ENCODE measurements around the gene CDC37.

Gene CDC37

DNA sequence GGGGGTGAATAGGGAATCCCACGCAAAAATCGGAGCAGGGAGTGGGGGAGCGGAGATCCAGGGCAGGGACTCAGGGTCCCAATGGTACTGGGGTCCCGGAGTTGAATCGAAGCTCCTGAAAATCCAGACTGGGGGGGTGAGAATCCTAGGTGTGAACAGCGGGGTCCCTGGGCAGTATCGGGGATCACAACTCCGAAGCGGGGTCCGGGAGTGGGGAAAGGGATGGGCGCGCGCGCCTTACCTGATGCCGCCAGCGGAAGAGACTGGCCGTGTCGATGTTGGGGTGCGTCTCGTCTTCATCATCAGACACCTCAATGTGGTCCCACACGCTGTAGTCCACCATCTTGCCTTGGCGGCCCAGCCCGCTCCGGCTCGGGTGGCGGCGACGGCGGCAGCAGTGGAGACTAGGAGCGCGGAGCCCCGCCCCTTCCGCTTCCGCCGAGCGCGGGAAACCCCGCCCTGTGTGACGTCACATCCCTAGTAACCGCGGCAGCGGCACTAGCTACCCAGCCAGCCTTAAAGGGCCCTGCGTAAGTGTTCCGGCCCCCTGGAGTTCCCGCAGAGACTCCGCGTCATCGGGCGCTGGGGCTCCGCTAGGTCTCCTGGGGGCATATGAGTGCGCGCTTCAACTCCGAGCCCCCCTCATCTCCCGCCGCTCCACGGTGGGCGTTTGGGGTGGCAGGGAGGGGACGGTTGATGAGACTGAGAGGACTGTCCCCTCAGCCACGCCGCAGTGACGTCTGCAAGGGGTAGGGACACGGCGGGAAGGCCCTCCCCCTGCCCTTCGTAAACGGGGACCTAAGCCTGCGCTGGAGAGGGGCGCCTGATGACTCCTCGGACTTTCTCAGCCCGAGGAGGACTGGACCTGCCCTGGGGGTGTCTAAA lies at the start of gene CDC37:
Gene CDC37, minus strand, starts transcription at position 406 of the 885 bp plus-strand sequence. Its CDS starts 63 bp downstream, at position 343.
- DNase-seq = peak; percentile 97

DNA sequence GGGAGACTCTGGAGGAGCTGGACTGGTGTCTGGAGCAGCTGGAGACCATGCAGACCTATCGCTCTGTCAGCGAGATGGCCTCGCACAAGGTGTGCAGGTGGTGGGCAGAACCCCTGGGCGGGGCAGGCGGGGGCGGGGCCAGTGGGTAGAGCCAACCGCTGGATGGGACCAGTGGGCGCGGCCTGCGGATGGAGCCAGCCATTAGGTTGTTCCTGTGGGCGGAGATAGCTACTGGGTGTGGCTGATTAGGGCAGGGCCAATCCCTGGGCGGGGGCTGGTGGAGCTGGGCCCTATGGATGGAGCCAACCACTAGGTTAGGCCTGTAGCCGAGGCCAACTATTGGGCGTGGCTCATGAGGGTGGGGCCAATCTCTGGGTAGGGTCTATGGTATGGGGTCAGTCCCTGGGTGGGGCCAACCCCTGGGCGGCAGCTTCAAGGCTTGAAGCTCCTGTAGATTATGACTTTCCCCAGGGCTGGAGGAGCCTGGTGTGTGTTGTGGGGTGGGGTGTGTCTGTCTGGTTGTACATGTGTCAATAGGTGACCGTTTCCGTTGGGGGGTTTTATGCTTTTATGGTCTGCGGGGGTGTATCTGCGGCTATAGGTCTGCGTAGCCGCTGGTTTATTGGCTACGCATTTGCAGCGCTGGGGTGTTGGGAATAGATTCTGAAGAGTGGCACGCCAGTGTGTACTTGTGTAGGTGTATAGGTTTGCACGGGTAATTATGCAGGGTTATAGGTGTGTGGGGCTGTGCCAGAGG lies 47.7 kb upstream of the CDC37 start:
- DNase-seq = no peak

- DNase-seq = no peak
Measured at GRCh38 chr19:10450191-10450852, 47.0 kb upstream of the CDC37 start.

GRCh38 chr19:10449037-10449436 lies 45.7 kb upstream of the CDC37 start:
- DNase-seq = no peak

DNA sequence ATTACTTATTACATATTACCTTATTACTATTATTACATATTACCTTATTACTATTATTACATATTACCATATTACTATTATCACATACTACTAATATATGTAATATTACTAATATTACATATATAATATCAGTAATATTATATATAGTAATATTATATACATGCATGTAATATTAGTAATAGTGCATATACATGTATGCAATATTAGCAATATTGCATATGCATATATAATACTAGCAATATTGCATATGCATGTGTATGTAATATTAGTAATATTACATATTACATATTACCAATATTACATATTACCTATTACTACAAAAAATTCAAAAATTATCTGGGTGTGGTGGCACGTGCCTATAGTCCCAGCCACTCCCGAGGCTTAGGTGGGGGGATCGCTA lies 39.4 kb upstream of the CDC37 start:
- no peak for DNase-seq

- DNase-seq = no peak
Measured at GRCh38 chr19:10439588-10439987, 36.2 kb upstream of the CDC37 start.

DNA sequence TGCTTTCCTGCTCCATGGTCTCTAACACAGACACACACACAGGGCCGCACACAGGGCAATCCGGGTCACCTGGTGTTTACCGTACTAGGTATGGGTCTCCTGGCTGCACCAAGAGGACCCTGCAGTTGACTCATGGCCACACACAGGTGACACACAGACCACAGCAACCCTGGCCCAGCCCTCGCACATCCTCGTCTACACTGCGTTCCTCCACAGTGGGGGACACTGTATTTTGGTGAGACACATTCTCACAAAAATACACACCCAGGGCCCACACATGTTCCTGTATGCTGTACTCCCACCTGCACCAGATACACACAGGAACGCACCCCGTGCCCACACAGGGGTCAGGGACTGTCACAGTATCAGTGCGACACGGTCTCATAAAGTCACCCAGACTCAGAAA lies 29.8 kb upstream of the CDC37 start:
- DNase-seq = no peak

DNA sequence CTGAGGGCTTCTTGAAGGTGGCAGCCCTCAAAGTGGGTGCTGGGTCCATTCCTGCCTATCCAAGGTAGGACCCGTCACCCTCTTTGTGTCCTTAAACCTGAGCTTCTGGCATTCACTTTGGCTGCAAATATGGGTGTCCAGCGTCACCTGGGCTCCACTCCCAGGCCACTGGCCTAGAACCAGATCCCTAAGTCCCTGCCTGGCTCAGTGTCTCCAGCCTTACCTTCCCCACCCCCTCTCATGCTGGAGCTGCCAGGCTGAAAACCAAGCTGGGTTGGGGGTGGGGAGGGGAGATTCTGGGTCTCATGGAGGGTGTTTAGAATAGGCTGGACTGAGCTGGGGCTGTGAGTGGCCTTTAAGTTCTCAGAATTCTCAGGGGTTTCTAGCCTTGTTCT lies 29.4 kb upstream of the CDC37 start:
- no peak for DNase-seq

DNA sequence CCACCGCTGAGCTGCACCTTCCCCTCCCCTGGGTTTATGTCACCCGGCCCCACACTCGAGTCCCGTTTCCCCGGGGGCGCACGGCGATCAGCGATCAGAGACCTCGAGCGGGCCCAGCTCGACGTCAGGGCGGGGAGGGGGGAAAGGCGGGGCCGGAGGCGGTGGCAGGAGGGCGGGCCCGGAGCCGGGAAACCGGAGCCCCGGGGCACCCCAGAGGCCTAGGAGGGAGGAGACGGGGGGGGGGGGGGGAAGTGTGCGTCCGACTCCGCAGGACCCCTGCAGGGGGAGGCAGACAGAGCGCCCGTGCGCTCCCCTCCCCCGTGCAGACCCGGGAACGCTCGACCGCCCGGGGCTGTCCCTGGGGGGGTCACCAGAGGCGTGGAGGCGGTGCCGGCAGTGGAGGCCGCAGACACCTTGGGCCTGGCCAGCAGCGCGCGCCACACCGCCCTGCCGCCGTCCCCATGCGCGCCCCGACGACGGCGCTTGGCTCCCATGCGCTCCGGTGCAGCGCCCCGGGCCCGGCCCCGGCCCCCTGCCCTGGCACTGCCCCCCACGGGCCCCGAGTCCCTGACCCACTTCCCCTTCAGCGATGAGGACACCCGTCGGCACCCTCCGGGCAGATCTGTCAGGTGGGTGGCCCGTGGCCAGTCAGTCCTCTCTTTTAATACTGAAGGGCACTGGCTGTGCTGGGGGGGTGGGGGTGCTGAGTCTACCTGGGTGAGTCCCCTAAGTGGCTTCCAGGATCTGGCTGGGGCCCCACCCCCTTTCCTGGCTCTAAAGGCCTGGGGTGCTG lies 28.8 kb upstream of the CDC37 start:
- DNase-seq = peak; percentile 81

GRCh38 chr19:10431254-10431942 lies 28.1 kb upstream of the CDC37 start:
- DNase-seq = peak; percentile 73

DNA sequence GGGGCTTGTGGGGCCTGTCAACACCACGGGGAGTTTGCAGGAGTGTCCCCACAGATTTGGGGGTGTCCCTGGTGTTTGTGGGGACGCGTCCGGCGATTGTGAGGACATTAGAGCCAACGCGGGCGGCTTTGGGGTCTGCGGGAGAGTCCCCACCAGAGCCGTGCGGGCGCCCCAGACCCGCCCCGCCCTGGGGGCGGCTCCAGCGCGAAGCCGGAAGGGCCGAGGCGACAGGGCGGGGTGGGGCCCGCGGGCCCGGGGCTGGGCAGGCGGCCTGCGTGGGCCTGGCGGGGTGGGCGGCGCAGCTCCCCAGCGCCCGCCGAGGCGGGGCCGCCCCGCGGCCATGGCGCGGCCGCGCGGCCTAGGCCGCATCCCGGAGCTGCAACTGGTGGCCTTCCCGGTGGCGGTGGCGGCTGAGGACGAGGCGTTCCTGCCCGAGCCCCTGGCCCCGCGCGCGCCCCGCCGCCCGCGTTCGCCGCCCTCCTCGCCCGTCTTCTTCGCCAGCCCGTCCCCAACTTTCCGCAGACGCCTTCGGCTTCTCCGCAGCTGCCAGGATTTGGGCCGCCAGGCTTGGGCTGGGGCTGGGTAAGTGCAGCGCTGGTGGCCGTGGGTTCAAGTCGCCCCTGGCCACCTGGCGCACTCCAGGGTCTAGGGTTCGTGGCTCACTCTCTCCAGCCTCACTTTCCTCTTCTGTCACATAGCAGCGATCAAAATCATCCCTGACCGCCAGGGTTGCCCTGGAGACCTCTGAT lies 27.3 kb upstream of the CDC37 start:
- DNase-seq = peak; percentile 40

DNA sequence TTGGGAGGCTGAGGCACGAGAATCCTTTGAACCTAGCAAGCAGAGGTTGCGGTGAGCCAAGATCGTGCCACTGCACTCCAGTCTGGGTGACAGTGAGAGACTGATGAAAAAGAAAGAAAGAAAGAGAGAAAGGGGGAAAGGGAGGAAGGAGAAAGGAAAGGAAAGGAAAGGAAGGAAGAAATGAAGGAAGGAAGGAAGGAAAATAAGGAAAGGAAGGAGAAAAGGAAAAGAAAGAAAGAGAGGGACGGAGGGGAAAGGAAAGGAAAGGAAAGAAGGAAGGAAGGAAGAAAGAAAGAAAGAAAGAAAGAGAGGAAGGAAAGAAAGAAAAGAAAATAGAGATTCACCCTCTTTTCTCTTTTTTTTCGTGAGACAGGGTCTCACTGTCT lies 25.6 kb upstream of the CDC37 start:
- DNase-seq = no peak

DNA sequence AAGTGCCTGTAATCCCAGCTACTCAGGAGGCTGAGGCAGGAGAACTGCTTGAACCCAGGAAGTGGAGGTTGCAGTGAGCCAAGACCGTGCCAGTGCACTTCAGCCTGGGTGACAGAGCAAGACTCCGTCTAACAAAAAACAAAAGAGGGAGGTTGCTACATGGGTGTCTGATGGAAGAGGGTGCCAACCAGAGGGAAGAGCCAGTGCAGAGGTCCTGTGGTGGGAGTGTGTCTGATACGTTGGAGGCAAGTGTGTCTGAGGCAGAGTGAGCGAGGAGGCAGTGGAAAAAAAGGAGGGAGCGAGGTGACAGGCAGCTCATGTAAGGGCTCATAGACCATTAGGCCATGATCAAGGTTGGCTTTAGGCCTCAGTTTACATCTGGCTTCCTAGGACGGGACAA lies 23.8 kb upstream of the CDC37 start:
- DNase-seq = no peak

DNA sequence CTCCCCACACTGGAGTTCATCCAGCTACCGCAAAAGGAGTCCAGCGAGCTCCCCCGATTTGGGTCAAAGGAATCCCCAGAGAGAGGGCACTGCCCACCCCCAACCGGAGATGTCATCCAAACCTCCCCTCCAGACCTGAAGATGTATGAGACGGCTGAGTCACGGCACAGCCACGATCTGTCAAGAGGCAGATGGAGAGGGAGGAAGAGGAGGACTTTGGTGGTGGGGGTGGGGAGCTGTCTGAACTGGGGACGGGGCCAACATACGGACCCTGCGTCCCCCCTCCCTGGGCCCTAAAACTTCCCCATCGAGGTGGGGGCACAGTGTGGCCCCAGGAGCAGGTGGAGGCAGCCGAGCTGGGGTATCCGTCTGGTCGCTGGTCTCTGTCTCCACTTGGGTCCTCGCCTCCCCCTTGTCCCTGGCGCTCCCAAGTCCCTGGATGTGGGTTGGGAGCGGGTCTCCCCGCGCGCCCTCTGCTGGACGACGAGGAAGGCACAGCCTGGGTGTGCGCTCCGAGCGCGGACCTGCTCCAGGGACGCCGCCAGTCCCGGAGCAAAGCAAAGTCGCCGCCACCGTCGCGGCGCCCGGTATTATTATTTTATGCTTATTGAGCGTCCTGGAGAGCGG lies 20.8 kb upstream of the CDC37 start:
- peak; percentile 70 for DNase-seq

- no peak for DNase-seq
Measured at GRCh38 chr19:10422846-10423245, 19.5 kb upstream of the CDC37 start.

DNA sequence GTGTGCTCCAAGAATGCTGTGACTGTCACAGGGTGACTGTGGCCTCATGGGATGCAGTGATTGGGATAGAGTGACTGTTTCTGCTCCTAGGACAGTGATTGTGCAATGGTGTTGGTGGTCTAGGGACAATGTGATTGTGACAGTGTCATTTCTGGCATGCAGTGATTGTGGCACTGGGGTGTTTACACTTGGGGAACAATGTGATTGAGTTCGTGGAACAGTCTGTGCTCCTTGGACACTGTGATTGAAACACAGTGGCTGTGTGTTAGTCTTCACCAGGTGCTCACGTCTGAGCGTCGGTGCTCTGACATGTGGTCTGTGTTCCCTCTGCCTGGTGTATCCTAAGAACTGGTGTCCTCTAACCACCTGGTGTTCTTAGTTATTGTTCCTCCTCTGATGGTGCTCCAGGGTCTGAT lies 18.7 kb upstream of the CDC37 start:
- no peak for DNase-seq

DNA sequence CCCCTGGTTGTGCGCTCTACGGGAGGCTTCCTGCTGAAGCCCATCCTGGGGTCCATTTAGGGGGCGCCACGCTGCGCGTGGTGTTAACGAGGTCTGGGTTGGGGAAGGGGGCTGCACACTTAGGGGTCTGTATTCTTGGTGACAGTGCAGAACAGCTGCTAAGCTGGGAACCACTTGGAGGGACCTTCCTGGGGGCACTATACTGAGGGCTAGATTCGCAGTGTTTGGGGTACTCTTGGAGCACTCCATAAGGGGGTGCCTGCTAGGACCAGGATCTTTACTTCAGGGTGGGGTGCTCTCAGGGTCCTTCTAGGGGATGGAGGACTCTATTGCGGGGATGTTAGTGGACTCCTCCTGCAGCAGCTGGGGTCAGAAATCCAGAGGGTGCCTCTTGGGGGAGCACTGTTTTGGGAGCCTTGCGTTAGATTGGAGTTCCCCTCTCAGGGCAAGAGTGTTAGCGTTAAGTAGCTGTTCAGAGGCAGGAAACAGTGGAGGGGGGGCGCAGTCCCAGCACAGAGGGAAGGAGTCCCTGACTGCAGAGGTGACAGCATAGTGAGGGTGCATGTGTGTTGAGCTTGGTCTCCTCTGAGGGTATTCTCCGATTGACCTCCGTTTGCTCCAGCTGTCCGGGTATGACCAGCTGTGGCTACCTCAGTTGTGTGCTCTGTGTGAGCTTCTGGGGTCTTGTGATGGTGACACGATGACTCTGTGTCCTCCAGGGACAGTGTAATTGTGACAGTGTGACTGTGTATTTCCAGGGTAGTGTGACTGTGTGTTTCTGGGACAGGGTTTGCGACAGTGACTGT lies 18.1 kb upstream of the CDC37 start:
- no peak for DNase-seq

DNA sequence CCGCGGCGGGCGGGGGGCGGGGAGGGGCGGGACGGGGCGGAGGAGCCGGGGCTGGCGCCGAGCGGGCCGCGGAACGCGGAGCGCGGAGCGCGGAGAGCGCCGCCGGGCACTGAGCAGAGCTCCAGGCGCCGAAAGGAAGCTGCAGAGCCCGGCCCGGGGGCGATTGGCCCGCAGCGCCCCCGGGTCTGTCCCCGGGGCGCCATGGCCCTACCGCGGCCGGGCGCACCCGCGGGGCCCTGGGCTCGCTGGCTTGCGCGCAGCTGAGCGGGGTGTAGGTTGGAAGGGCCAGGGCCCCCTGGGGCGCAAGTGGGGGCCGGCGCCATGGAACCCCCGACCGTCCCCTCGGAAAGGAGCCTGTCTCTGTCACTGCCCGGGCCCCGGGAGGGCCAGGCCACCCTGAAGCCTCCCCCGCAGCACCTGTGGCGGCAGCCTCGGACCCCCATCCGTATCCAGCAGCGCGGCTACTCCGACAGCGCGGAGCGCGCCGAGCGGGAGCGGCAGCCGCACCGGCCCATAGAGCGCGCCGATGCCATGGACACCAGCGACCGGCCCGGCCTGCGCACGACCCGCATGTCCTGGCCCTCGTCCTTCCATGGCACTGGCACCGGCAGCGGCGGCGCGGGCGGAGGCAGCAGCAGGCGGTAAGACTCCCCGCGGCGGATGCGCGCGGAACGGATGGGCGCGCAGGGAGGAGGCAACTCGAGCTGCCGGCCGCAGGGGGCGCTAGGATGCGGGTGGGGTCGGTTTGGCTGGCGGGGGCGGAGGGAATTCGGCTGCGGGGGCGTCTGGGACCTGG lies 17.3 kb upstream of the CDC37 start, which contains the start of gene PDE4A:
Gene PDE4A, plus strand, starts transcription at position 95 of the 796 bp plus-strand sequence. Its CDS starts 227 bp downstream, at position 322.
- DNase-seq = peak; percentile 64

Data from CD4-positive, alpha-beta T cell treated with Interferon gamma for 1 hour (primary cell).